ENCODE data around the gene GNPDA2.

DNA sequence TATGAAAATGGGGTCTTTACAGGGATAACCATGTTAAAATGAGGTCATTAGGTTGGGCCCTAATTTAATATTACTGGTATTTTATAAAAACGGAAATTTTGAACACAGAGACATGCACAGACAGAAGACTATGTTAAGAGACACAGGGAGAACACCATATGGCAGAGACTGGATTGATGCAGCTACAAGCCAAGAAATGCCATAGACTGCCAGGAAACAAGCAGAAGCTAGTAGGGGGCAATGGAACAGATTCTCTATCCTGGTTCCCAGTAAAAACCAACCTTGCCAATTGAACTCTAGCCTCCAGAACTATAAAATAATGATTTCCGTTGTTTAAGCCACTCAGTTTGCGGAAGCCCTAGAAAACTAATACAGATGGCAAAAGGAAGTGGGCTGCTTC is 54.7 kb downstream of the GNPDA2 start:
- TF ChIP-seq, protein P1, sequence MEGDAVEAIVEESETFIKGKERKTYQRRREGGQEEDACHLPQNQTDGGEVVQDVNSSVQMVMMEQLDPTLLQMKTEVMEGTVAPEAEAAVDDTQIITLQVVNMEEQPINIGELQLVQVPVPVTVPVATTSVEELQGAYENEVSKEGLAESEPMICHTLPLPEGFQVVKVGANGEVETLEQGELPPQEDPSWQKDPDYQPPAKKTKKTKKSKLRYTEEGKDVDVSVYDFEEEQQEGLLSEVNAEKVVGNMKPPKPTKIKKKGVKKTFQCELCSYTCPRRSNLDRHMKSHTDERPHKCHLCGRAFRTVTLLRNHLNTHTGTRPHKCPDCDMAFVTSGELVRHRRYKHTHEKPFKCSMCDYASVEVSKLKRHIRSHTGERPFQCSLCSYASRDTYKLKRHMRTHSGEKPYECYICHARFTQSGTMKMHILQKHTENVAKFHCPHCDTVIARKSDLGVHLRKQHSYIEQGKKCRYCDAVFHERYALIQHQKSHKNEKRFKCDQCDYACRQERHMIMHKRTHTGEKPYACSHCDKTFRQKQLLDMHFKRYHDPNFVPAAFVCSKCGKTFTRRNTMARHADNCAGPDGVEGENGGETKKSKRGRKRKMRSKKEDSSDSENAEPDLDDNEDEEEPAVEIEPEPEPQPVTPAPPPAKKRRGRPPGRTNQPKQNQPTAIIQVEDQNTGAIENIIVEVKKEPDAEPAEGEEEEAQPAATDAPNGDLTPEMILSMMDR (IDR thresholded peaks at IDR 0.05; ENCODE audit: poor library complexity): no peak
- TF ChIP-seq EZH2 (IDR thresholded peaks at IDR 0.05; ENCODE audit: borderline replicate concordance): no peak
- no peak for TF ChIP-seq EZH2phosphoT487 (IDR thresholded peaks at IDR 0.05; ENCODE audit: low read depth, severe bottlenecking, unreplicated experiment)

All from hepatocyte (in vitro differentiated cells).